ENCODE measurements around the gene SYT9.

SYT9 gene

GRCh38 chr11:7250166-7250565, 1.5 kb upstream of the SYT9 start:
- Histone ChIP-seq H3K36me3 (ENCODE audit: control insufficient read depth in 2 of 2, insufficient read depth in 2 of 2, low read length in 2 of 2) (no peaks in the 10 kb centered on the region), H3K4me1 (ENCODE audit: control insufficient read depth in 2 of 2, insufficient read depth in 2 of 2, low read length in 2 of 2) (peaks cover 3 to 7% of the 10 kb centered on the region in 2 donors), H3K27me3 (ENCODE audit: control insufficient read depth in 2 of 2, insufficient read depth in 2 of 2, low read length in 2 of 2) (peaks cover 12 to 21% of the 10 kb centered on the region in 2 donors), H3K4me3 (ENCODE audit: low read length in 2 of 2) (no peak overlapping the region), H3K9ac (ENCODE audit: low read depth in 1 of 2, low read length in 2 of 2) (no peak overlapping the region), H3K27ac (ENCODE audit: low read depth in 2 of 2, low read length in 2 of 2) (no peak overlapping the region), H3K9me3 (ENCODE audit: control insufficient read depth in 2 of 2, low read length in 2 of 2) (no peaks in the 10 kb centered on the region)

GRCh38 chr11:7251487-7251835, 243 bp upstream of the SYT9 start:
- Histone ChIP-seq H3K4me1 (ENCODE audit: control insufficient read depth in 2 of 2, insufficient read depth in 2 of 2, low read length in 2 of 2) (peaks cover 3 to 7% of the 10 kb centered on the region in 2 donors), H3K27ac (ENCODE audit: low read depth in 2 of 2, low read length in 2 of 2) (no peak overlapping the region), H3K4me3 (ENCODE audit: low read length in 2 of 2) (peak overlapping the region in 1 of 2 donors; percentile 52), H3K27me3 (ENCODE audit: control insufficient read depth in 2 of 2, insufficient read depth in 2 of 2, low read length in 2 of 2) (peaks cover 12 to 23% of the 10 kb centered on the region in 2 donors), H3K9me3 (ENCODE audit: control insufficient read depth in 2 of 2, low read length in 2 of 2) (no peaks in the 10 kb centered on the region), H3K36me3 (ENCODE audit: control insufficient read depth in 2 of 2, insufficient read depth in 2 of 2, low read length in 2 of 2) (no peaks in the 10 kb centered on the region), H3K9ac (ENCODE audit: low read depth in 1 of 2, low read length in 2 of 2) (no peak overlapping the region)

- Histone ChIP-seq H3K4me1 (ENCODE audit: control insufficient read depth in 2 of 2, insufficient read depth in 2 of 2, low read length in 2 of 2) (peaks cover 3 to 7% of the 10 kb centered on the region in 2 donors), H3K9ac (ENCODE audit: low read depth in 1 of 2, low read length in 2 of 2) (no peak overlapping the region), H3K4me3 (ENCODE audit: low read length in 2 of 2) (no peak overlapping the region), H3K36me3 (ENCODE audit: control insufficient read depth in 2 of 2, insufficient read depth in 2 of 2, low read length in 2 of 2) (no peaks in the 10 kb centered on the region), H3K27ac (ENCODE audit: low read depth in 2 of 2, low read length in 2 of 2) (no peak overlapping the region), H3K9me3 (ENCODE audit: control insufficient read depth in 2 of 2, low read length in 2 of 2) (no peaks in the 10 kb centered on the region), H3K27me3 (ENCODE audit: control insufficient read depth in 2 of 2, insufficient read depth in 2 of 2, low read length in 2 of 2) (peaks cover 12 to 23% of the 10 kb centered on the region in 2 donors)
Measured at GRCh38 chr11:7252683-7253213, 1.0 kb downstream of the SYT9 start.

- peaks cover 12 to 23% of the 10 kb centered on the region in 2 donors for H3K27me3 ChIP-seq (ENCODE audit: control insufficient read depth in 2 of 2, insufficient read depth in 2 of 2, low read length in 2 of 2)
- H3K9ac ChIP-seq (ENCODE audit: low read depth in 1 of 2, low read length in 2 of 2), result no peak overlapping the region
- H3K36me3 ChIP-seq (ENCODE audit: control insufficient read depth in 2 of 2, insufficient read depth in 2 of 2, low read length in 2 of 2), result no peaks in the 10 kb centered on the region
- H3K9me3 ChIP-seq (ENCODE audit: control insufficient read depth in 2 of 2, low read length in 2 of 2), result no peaks in the 10 kb centered on the region
- H3K4me3 ChIP-seq (ENCODE audit: low read length in 2 of 2), result no peak overlapping the region
- peaks cover 3 to 7% of the 10 kb centered on the region in 2 donors for H3K4me1 ChIP-seq (ENCODE audit: control insufficient read depth in 2 of 2, insufficient read depth in 2 of 2, low read length in 2 of 2)
- no peak overlapping the region for H3K27ac ChIP-seq (ENCODE audit: low read depth in 2 of 2, low read length in 2 of 2)
Measured at GRCh38 chr11:7253800-7254199, 2.1 kb downstream of the SYT9 start.

GRCh38 chr11:7254731-7255291, 3.1 kb downstream of the SYT9 start:
- Histone ChIP-seq H3K4me3 (ENCODE audit: low read length in 2 of 2) (no peak overlapping the region), H3K4me1 (ENCODE audit: control insufficient read depth in 2 of 2, insufficient read depth in 2 of 2, low read length in 2 of 2) (peaks cover 3 to 7% of the 10 kb centered on the region in 2 donors), H3K27ac (ENCODE audit: low read depth in 2 of 2, low read length in 2 of 2) (no peak overlapping the region), H3K36me3 (ENCODE audit: control insufficient read depth in 2 of 2, insufficient read depth in 2 of 2, low read length in 2 of 2) (no peaks in the 10 kb centered on the region), H3K9me3 (ENCODE audit: control insufficient read depth in 2 of 2, low read length in 2 of 2) (no peaks in the 10 kb centered on the region), H3K27me3 (ENCODE audit: control insufficient read depth in 2 of 2, insufficient read depth in 2 of 2, low read length in 2 of 2) (peaks cover 12 to 23% of the 10 kb centered on the region in 2 donors), H3K9ac (ENCODE audit: low read depth in 1 of 2, low read length in 2 of 2) (no peak overlapping the region)

GRCh38 chr11:7256943-7257342, 5.2 kb downstream of the SYT9 start:
- H3K36me3 ChIP-seq (ENCODE audit: control insufficient read depth in 2 of 2, insufficient read depth in 2 of 2, low read length in 2 of 2), result no peaks in the 10 kb centered on the region
- H3K27me3 ChIP-seq (ENCODE audit: control insufficient read depth in 2 of 2, insufficient read depth in 2 of 2, low read length in 2 of 2), result peaks cover 12 to 17% of the 10 kb centered on the region in 2 donors
- H3K9ac ChIP-seq (ENCODE audit: low read depth in 1 of 2, low read length in 2 of 2), result no peak overlapping the region
- no peaks in the 10 kb centered on the region for H3K9me3 ChIP-seq (ENCODE audit: control insufficient read depth in 2 of 2, low read length in 2 of 2)
- H3K4me1 ChIP-seq (ENCODE audit: control insufficient read depth in 2 of 2, insufficient read depth in 2 of 2, low read length in 2 of 2), result peaks cover 3 to 7% of the 10 kb centered on the region in 2 donors
- no peak overlapping the region for H3K27ac ChIP-seq (ENCODE audit: low read depth in 2 of 2, low read length in 2 of 2)
- H3K4me3 ChIP-seq (ENCODE audit: low read length in 2 of 2), result no peak overlapping the region

GRCh38 chr11:7257724-7258123, 6.0 kb downstream of the SYT9 start:
- H3K27me3 ChIP-seq (ENCODE audit: control insufficient read depth in 2 of 2, insufficient read depth in 2 of 2, low read length in 2 of 2), result peaks cover 10 to 14% of the 10 kb centered on the region in 2 donors
- H3K36me3 ChIP-seq (ENCODE audit: control insufficient read depth in 2 of 2, insufficient read depth in 2 of 2, low read length in 2 of 2), result no peaks in the 10 kb centered on the region
- no peak overlapping the region for H3K4me3 ChIP-seq (ENCODE audit: low read length in 2 of 2)
- H3K9me3 ChIP-seq (ENCODE audit: control insufficient read depth in 2 of 2, low read length in 2 of 2), result no peaks in the 10 kb centered on the region
- no peak overlapping the region for H3K9ac ChIP-seq (ENCODE audit: low read depth in 1 of 2, low read length in 2 of 2)
- peaks cover 0 to under 1% of the 10 kb centered on the region in 2 donors for H3K4me1 ChIP-seq (ENCODE audit: control insufficient read depth in 2 of 2, insufficient read depth in 2 of 2, low read length in 2 of 2)
- H3K27ac ChIP-seq (ENCODE audit: low read depth in 2 of 2, low read length in 2 of 2), result no peak overlapping the region

GRCh38 chr11:7261578-7261977, 9.9 kb downstream of the SYT9 start:
- H3K4me1 ChIP-seq (ENCODE audit: control insufficient read depth in 2 of 2, insufficient read depth in 2 of 2, low read length in 2 of 2), result no peaks in the 10 kb centered on the region
- H3K36me3 ChIP-seq (ENCODE audit: control insufficient read depth in 2 of 2, insufficient read depth in 2 of 2, low read length in 2 of 2), result no peaks in the 10 kb centered on the region
- no peaks in the 10 kb centered on the region for H3K27me3 ChIP-seq (ENCODE audit: control insufficient read depth in 2 of 2, insufficient read depth in 2 of 2, low read length in 2 of 2)
- H3K9me3 ChIP-seq (ENCODE audit: control insufficient read depth in 2 of 2, low read length in 2 of 2), result no peaks in the 10 kb centered on the region
- no peak overlapping the region for H3K27ac ChIP-seq (ENCODE audit: low read depth in 2 of 2, low read length in 2 of 2)
- no peak overlapping the region for H3K4me3 ChIP-seq (ENCODE audit: low read length in 2 of 2)
- no peak overlapping the region for H3K9ac ChIP-seq (ENCODE audit: low read depth in 1 of 2, low read length in 2 of 2)

- H3K27ac ChIP-seq (ENCODE audit: low read depth in 2 of 2, low read length in 2 of 2), result no peak overlapping the region
- no peaks in the 10 kb centered on the region for H3K4me1 ChIP-seq (ENCODE audit: control insufficient read depth in 2 of 2, insufficient read depth in 2 of 2, low read length in 2 of 2)
- H3K4me3 ChIP-seq (ENCODE audit: low read length in 2 of 2), result no peak overlapping the region
- H3K27me3 ChIP-seq (ENCODE audit: control insufficient read depth in 2 of 2, insufficient read depth in 2 of 2, low read length in 2 of 2), result no peaks in the 10 kb centered on the region
- H3K9me3 ChIP-seq (ENCODE audit: control insufficient read depth in 2 of 2, low read length in 2 of 2), result no peaks in the 10 kb centered on the region
- H3K9ac ChIP-seq (ENCODE audit: low read depth in 1 of 2, low read length in 2 of 2), result no peak overlapping the region
- no peaks in the 10 kb centered on the region for H3K36me3 ChIP-seq (ENCODE audit: control insufficient read depth in 2 of 2, insufficient read depth in 2 of 2, low read length in 2 of 2)
Measured at GRCh38 chr11:7262672-7263071, 11.0 kb downstream of the SYT9 start.

GRCh38 chr11:7263842-7264241, 12.1 kb downstream of the SYT9 start:
- H3K36me3 ChIP-seq (ENCODE audit: control insufficient read depth in 2 of 2, insufficient read depth in 2 of 2, low read length in 2 of 2), result no peaks in the 10 kb centered on the region
- no peaks in the 10 kb centered on the region for H3K27me3 ChIP-seq (ENCODE audit: control insufficient read depth in 2 of 2, insufficient read depth in 2 of 2, low read length in 2 of 2)
- H3K9ac ChIP-seq (ENCODE audit: low read depth in 1 of 2, low read length in 2 of 2), result no peak overlapping the region
- H3K9me3 ChIP-seq (ENCODE audit: control insufficient read depth in 2 of 2, low read length in 2 of 2), result no peaks in the 10 kb centered on the region
- H3K4me1 ChIP-seq (ENCODE audit: control insufficient read depth in 2 of 2, insufficient read depth in 2 of 2, low read length in 2 of 2), result no peaks in the 10 kb centered on the region
- H3K27ac ChIP-seq (ENCODE audit: low read depth in 2 of 2, low read length in 2 of 2), result no peak overlapping the region
- H3K4me3 ChIP-seq (ENCODE audit: low read length in 2 of 2), result no peak overlapping the region

All from mucosa of rectum (tissue), 2 donors.